ENCODE data around the gene SOX10. TPM values are rescaled to one million over a fixed set of nuclear protein-coding genes. Genes with fewer than 3 reads are reported as not detected.

Gene SOX10
- total and polyA plus RNA-seq, 2 of the 13 experiments (the other 11 are each of a cell fraction or from before 2014, with no cell fraction given) = not detected

GRCh38 chr22:37953437-37954179 lies 30.7 kb downstream of the SOX10 start, which contains the start of the genes C22orf23 and POLR2F (continued):
- TF ChIP-seq AFF4 (CRISPR knock-in tag; IDR thresholded peaks at IDR 0.05) = no peak
- no peak for TF ChIP-seq ZNF446 (CRISPR knock-in tag; IDR thresholded peaks at IDR 0.05)
- no peak for TF ChIP-seq LCORL (IDR thresholded peaks at IDR 0.05)
- peak; percentile 47 for TF ChIP-seq LCORL (CRISPR knock-in tag; IDR thresholded peaks at IDR 0.05)
- no peak for TF ChIP-seq WIZ (CRISPR knock-in tag; IDR thresholded peaks at IDR 0.05)
- TF ChIP-seq IKZF4 (CRISPR knock-in tag; IDR thresholded peaks at IDR 0.05; ENCODE audit: borderline replicate concordance, low read depth, not compliant biosample characterization) = peak; percentile 27
- 0 out of 2 replicates have a peak, but pooled peaks have one; percentile 52 for TF ChIP-seq HOXA5 (CRISPR knock-in tag; IDR thresholded peaks at IDR 0.05)
- no peak for TF ChIP-seq TEAD2 (CRISPR knock-in tag; IDR thresholded peaks at IDR 0.05)
- peak; percentile 35; the same call in 1 of the 2 replicates for TF ChIP-seq ZNF331 (CRISPR knock-in tag; IDR thresholded peaks at IDR 0.05)
- TF ChIP-seq ZKSCAN1 (IDR thresholded peaks at IDR 0.05; ENCODE audit: low read length) = no peak
- 0 out of 2 replicates have a peak, but pooled peaks have one; percentile 11 for TF ChIP-seq MEIS2 (CRISPR knock-in tag; IDR thresholded peaks at IDR 0.05)
- TF ChIP-seq, protein P1, sequence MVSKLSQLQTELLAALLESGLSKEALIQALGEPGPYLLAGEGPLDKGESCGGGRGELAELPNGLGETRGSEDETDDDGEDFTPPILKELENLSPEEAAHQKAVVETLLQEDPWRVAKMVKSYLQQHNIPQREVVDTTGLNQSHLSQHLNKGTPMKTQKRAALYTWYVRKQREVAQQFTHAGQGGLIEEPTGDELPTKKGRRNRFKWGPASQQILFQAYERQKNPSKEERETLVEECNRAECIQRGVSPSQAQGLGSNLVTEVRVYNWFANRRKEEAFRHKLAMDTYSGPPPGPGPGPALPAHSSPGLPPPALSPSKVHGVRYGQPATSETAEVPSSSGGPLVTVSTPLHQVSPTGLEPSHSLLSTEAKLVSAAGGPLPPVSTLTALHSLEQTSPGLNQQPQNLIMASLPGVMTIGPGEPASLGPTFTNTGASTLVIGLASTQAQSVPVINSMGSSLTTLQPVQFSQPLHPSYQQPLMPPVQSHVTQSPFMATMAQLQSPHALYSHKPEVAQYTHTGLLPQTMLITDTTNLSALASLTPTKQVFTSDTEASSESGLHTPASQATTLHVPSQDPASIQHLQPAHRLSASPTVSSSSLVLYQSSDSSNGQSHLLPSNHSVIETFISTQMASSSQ (IDR thresholded peaks at IDR 0.05; ENCODE audit: low read depth) = no peak
- TF ChIP-seq, protein P1 (CRISPR knock-in tag; IDR thresholded peaks at IDR 0.05; ENCODE audit: borderline replicate concordance) = no peak
- TF ChIP-seq GATAD2A (CRISPR knock-in tag; IDR thresholded peaks at IDR 0.05) = peak; percentile 57
- TF ChIP-seq ZNF788 (CRISPR knock-in tag; IDR thresholded peaks at IDR 0.05; ENCODE audit: borderline replicate concordance) = peak; percentile 52; the same call in 1 of the 2 replicates
- peak; percentile 43; the same call in 1 of the 2 replicates for TF ChIP-seq NFKB2 (CRISPR knock-in tag; IDR thresholded peaks at IDR 0.05; ENCODE audit: borderline replicate concordance)
- no peak for TF ChIP-seq KDM1A (CRISPR knock-in tag; IDR thresholded peaks at IDR 0.05)
- TF ChIP-seq ZNF138 (CRISPR knock-in tag; IDR thresholded peaks at IDR 0.05; ENCODE audit: low read depth) = 0 out of 2 replicates have a peak, but pooled peaks have one; percentile 40

Measured in HepG2 (cell line).